CD4-positive, alpha-beta memory T cell (primary cell): ENCODE measurements around the gene QSOX1. TPM values are rescaled to one million over a fixed set of nuclear protein-coding genes. Genes with fewer than 3 reads are reported as not detected.
A peak's percentile ranks its signal among the peaks of the same experiment; 100 is the strongest.

Source experiments
- CTCF ChIA-PET: fragments of 350-600 bp; sonication (Branson Sonifier 250); formaldehyde crosslinking; loops from one replicate; lab custom pipeline; 2021; ENCODE audit warnings: inconsistent platforms; ENCODE audit not compliant: partially characterized antibody; lab: Charles Lee
- POLR2A ChIA-PET: fragments of 350-600 bp; sonication (Branson Sonifier 250); formaldehyde crosslinking; loops from one replicate; lab custom pipeline; 2021; ENCODE audit not compliant: partially characterized antibody; lab: Charles Lee
- DNase-seq, 5 donors: peaks; one replicate each; pipeline versions ENCODE4 v3.0.0 to v3.0.0-alpha.2; 2020 to 2022; ENCODE audit warnings: mixed read lengths in 1 of 5
- H3K27ac ChIP-seq: one replicate; pipeline ENCODE4 v1.7.0; 2013; ENCODE audit warnings: low read depth, low read length
- H3K27me3 ChIP-seq: 2 replicates; pipeline ENCODE4 v1.7.0; 2013; ENCODE audit warnings: mild to moderate bottlenecking, low read length, moderate library complexity; ENCODE audit not compliant: insufficient read depth
- H3K36me3 ChIP-seq: 2 replicates; pipeline ENCODE4 v1.7.0; 2013; ENCODE audit warnings: mild to moderate bottlenecking, low read length, moderate library complexity; ENCODE audit not compliant: insufficient read depth
- H3K4me1 ChIP-seq: 2 replicates; pipeline ENCODE4 v1.7.0; 2013; ENCODE audit warnings: mild to moderate bottlenecking, low read length, moderate library complexity; ENCODE audit not compliant: insufficient read depth
- H3K4me3 ChIP-seq, 2 donors: one replicate each; pipeline ENCODE4 v1.7.0; 2013; ENCODE audit warnings: low read length in 2 of 2, mild to moderate bottlenecking in 1 of 2
- H3K9me3 ChIP-seq, 2 donors: one replicate each; pipeline ENCODE4 v1.7.0; 2013; ENCODE audit warnings: low read length in 2 of 2, control low read depth in 1 of 2; ENCODE audit not compliant: control insufficient read depth in 1 of 2
- H3K27ac Mint-ChIP-seq, 7 donors: one replicate each; pipeline ENCODE4 v1.8.0; 2020 to 2021; ENCODE audit warnings: mixed read lengths in 7 of 7, mild to moderate bottlenecking in 6 of 7, inconsistent platforms in 3 of 7, moderate library complexity in 3 of 7
- H3K27me3 Mint-ChIP-seq, 2 donors: one replicate each; pipeline ENCODE4 v1.8.0; 2020 to 2021; ENCODE audit warnings: mixed read lengths in 2 of 2
- H3K36me3 Mint-ChIP-seq, 2 donors: one replicate each; pipeline ENCODE4 v1.8.0; 2020 to 2021; ENCODE audit warnings: mixed read lengths in 2 of 2, inconsistent platforms in 1 of 2, mild to moderate bottlenecking in 1 of 2
- H3K4me1 Mint-ChIP-seq, 4 donors: one replicate each; pipeline ENCODE4 v1.8.0; 2020 to 2021; ENCODE audit warnings: mixed read lengths in 4 of 4, mild to moderate bottlenecking in 1 of 4
- H3K4me3 Mint-ChIP-seq, 8 donors: one replicate each; pipeline ENCODE4 v1.8.0; 2020 to 2021; ENCODE audit warnings: mixed read lengths in 8 of 8, mild to moderate bottlenecking in 7 of 8, moderate library complexity in 6 of 8, inconsistent platforms in 3 of 8
- H3K9me3 Mint-ChIP-seq, 8 donors: one replicate each; pipeline ENCODE4 v1.8.0; 2020 to 2021; ENCODE audit warnings: mixed read lengths in 8 of 8, mild to moderate bottlenecking in 5 of 8, inconsistent platforms in 3 of 8, moderate library complexity in 1 of 8
- intact Hi-C: fragments of 100-400 bp; cut with micrococcal nuclease; formaldehyde crosslinking; loops from one replicate; pipeline ENCODE4 v1.15.1; 2023
- polyA plus RNA-seq, 2 donors: library from polyadenylated mRNA; unstranded; fragments of 300-500 nt; fragmentation: Illumina TruSeq; gene quantifications; one replicate each; pipeline ENCODE4 v1.2.3, GENCODE V29; 2021
- total RNA-seq, 2 experiments: library from RNA; stranded (reverse); gene quantifications; one replicate each; pipeline ENCODE4 v1.2.3, GENCODE V29; 2021

Gene QSOX1
- total and polyA plus RNA-seq, 4 experiments from 2014 or later: 10.7 to 25.1 (median 17.7) TPM

- ChIA-PET POLR2A (no interaction called here), CTCF (interaction anchor here (1.1 to 1.4 kb wide), 2 partner anchors 10 to 29 kb away, joined by 3 to 4 read pairs; no protein-coding TSS in a partner anchor)
- Histone ChIP-seq H3K36me3 (no peaks in the 10 kb centered on the region), H3K4me1 (peaks cover 58% of the 10 kb centered on the region), H3K9me3 (no peaks in the 10 kb centered on the region), H3K4me3 (no peak overlapping the region), H3K27ac (no peak overlapping the region), H3K27me3 (peaks cover 80% of the 10 kb centered on the region)
- H3K27ac Mint-ChIP-seq: no peak overlapping the region
- H3K27me3 Mint-ChIP-seq: peaks cover 59 to 64% of the 10 kb centered on the region in 2 donors
- H3K4me1 Mint-ChIP-seq: peaks cover 20 to 66% (median 38%) of the 10 kb centered on the region in 4 donors
- peaks cover 0 to 1% of the 10 kb centered on the region in 2 donors for H3K36me3 Mint-ChIP-seq
- peak overlapping the region in 5 of 8 donors; percentile 58 to 86 (median 75) for H3K4me3 Mint-ChIP-seq
- H3K9me3 Mint-ChIP-seq: peaks cover 0 to 8% (median 0%) of the 10 kb centered on the region in 8 donors
- intact Hi-C loops: no loop called here
- DNase-seq: no peak
These were observed 77.9 kb downstream of the QSOX1 start for GRCh38 chr1:180232521-180233043.

GRCh38 chr1:180233191-180234011, 78.7 kb downstream of the QSOX1 start:
- peaks cover 0 to 8% (median 0%) of the 10 kb centered on the region in 8 donors for H3K9me3 Mint-ChIP-seq
- intact Hi-C loops: no loop called here
- DNase-seq: no peak
- Histone ChIP-seq H3K9me3 (no peaks in the 10 kb centered on the region), H3K27ac (no peak overlapping the region), H3K36me3 (no peaks in the 10 kb centered on the region), H3K4me1 (peaks cover 58% of the 10 kb centered on the region), H3K27me3 (peaks cover 80% of the 10 kb centered on the region), H3K4me3 (no peak overlapping the region)
- no peak overlapping the region for H3K27ac Mint-ChIP-seq
- ChIA-PET POLR2A (no interaction called here), CTCF (no interaction called here)
- peaks cover 57 to 62% of the 10 kb centered on the region in 2 donors for H3K27me3 Mint-ChIP-seq
- peaks cover 20 to 64% (median 36%) of the 10 kb centered on the region in 4 donors for H3K4me1 Mint-ChIP-seq
- H3K36me3 Mint-ChIP-seq: peaks cover 0 to 1% of the 10 kb centered on the region in 2 donors
- H3K4me3 Mint-ChIP-seq: peak overlapping the region in 2 of 8 donors; percentile 70 to 82

- DNase-seq: no peak
- H3K4me3 Mint-ChIP-seq: peak overlapping the region in 6 of 8 donors; percentile 17 to 72 (median 62)
- no peak overlapping the region for H3K4me3 ChIP-seq
- no peaks in the 10 kb centered on the region for H3K9me3 ChIP-seq
- peaks cover 16 to 57% (median 32%) of the 10 kb centered on the region in 4 donors for H3K4me1 Mint-ChIP-seq
- no peak overlapping the region for H3K27ac Mint-ChIP-seq
- CTCF ChIA-PET: no interaction called here
- H3K27me3 Mint-ChIP-seq: peaks cover 59 to 63% of the 10 kb centered on the region in 2 donors
- peaks cover 0 to 1% of the 10 kb centered on the region in 2 donors for H3K36me3 Mint-ChIP-seq
- intact Hi-C loops: no loop called here
- H3K4me1 ChIP-seq: peaks cover 50% of the 10 kb centered on the region
- no peaks in the 10 kb centered on the region for H3K36me3 ChIP-seq
- peaks cover 81% of the 10 kb centered on the region for H3K27me3 ChIP-seq
- POLR2A ChIA-PET: interaction anchor here (0.6 kb wide), 1 partner anchor 22 kb away, joined by 3 read pairs; no protein-coding TSS in a partner anchor
- H3K27ac ChIP-seq: no peak overlapping the region
- H3K9me3 Mint-ChIP-seq: peaks cover 0 to 8% (median 0%) of the 10 kb centered on the region in 8 donors
These were observed 79.9 kb downstream of the QSOX1 start for GRCh38 chr1:180234369-180235076.

GRCh38 chr1:180235077-180235501, 80.4 kb downstream of the QSOX1 start:
- Mint-ChIP-seq H3K27me3 (peaks cover 61 to 63% of the 10 kb centered on the region in 2 donors), H3K4me1 (peaks cover 16 to 57% (median 32%) of the 10 kb centered on the region in 4 donors), H3K36me3 (peaks cover 0 to 1% of the 10 kb centered on the region in 2 donors), H3K4me3 (peak overlapping the region in 4 of 8 donors; percentile 6 to 70 (median 42)), H3K27ac (no peak overlapping the region), H3K9me3 (peaks cover 0 to 8% (median 0%) of the 10 kb centered on the region in 8 donors)
- Histone ChIP-seq H3K27me3 (peaks cover 81% of the 10 kb centered on the region), H3K27ac (no peak overlapping the region), H3K36me3 (no peaks in the 10 kb centered on the region), H3K4me3 (no peak overlapping the region), H3K9me3 (no peaks in the 10 kb centered on the region), H3K4me1 (peaks cover 50% of the 10 kb centered on the region)
- ChIA-PET CTCF (interaction anchor here (1.1 kb wide), 1 partner anchor 49 kb away, joined by 5 read pairs; no protein-coding TSS in a partner anchor), POLR2A (no interaction called here)
- DNase-seq: no peak
- intact Hi-C loops: no loop called here

GRCh38 chr1:180235502-180236239, 81.0 kb downstream of the QSOX1 start:
- peak overlapping the region in 5 of 8 donors; percentile 17 to 70 (median 40) for H3K4me3 Mint-ChIP-seq
- Histone ChIP-seq H3K4me3 (no peak overlapping the region), H3K9me3 (no peaks in the 10 kb centered on the region), H3K27ac (no peak overlapping the region), H3K4me1 (peaks cover 45% of the 10 kb centered on the region), H3K36me3 (no peaks in the 10 kb centered on the region), H3K27me3 (peaks cover 77% of the 10 kb centered on the region)
- peaks cover 16 to 57% (median 32%) of the 10 kb centered on the region in 4 donors for H3K4me1 Mint-ChIP-seq
- no peak for DNase-seq
- H3K27me3 Mint-ChIP-seq: peaks cover 64 to 67% of the 10 kb centered on the region in 2 donors
- CTCF ChIA-PET: interaction anchor here (0.6 to 1.1 kb wide), 3 partner anchors 16 to 50 kb away, joined by 3 to 5 read pairs (median 3); no protein-coding TSS in a partner anchor
- no peak overlapping the region for H3K27ac Mint-ChIP-seq
- H3K9me3 Mint-ChIP-seq: peaks cover 0 to 8% (median 0%) of the 10 kb centered on the region in 8 donors
- peaks cover 0 to 1% of the 10 kb centered on the region in 2 donors for H3K36me3 Mint-ChIP-seq
- POLR2A ChIA-PET: no interaction called here
- intact Hi-C loops: no loop called here

- H3K4me3 Mint-ChIP-seq: peak overlapping the region in 5 of 8 donors; percentile 12 to 57 (median 37)
These were observed 82.2 kb downstream of the QSOX1 start for GRCh38 chr1:180236698-180237509.

More at GRCh38 chr1:180236698-180237509, 82.2 kb downstream of the QSOX1 start:
- no peak overlapping the region for H3K4me3 ChIP-seq
- peaks cover 15 to 52% (median 28%) of the 10 kb centered on the region in 4 donors for H3K4me1 Mint-ChIP-seq
- H3K27me3 Mint-ChIP-seq: peaks cover 67 to 71% of the 10 kb centered on the region in 2 donors
- intact Hi-C loops: no loop called here
- H3K27ac Mint-ChIP-seq: peak overlapping the region in 1 of 7 donors; percentile 53
- POLR2A ChIA-PET: no interaction called here
- peaks cover 67% of the 10 kb centered on the region for H3K27me3 ChIP-seq
- H3K36me3 ChIP-seq: no peaks in the 10 kb centered on the region
- peaks cover 0 to 8% (median 0%) of the 10 kb centered on the region in 8 donors for H3K9me3 Mint-ChIP-seq
- H3K27ac ChIP-seq: no peak overlapping the region
- no peaks in the 10 kb centered on the region for H3K9me3 ChIP-seq
- peaks cover 32% of the 10 kb centered on the region for H3K4me1 ChIP-seq
- CTCF ChIA-PET: interaction anchor here (1.1 kb wide), 1 partner anchor 15 kb away, joined by 3 read pairs; no protein-coding TSS in a partner anchor
- peaks cover 0 to 1% of the 10 kb centered on the region in 2 donors for H3K36me3 Mint-ChIP-seq
- no peak for DNase-seq
